ELF-1 (cell line): ENCODE data around the gene CA7.
A peak's percentile ranks its signal among the peaks of the same experiment; 100 is the strongest.
"Not testable (repeated sequence)": the region's sequence is repeated elsewhere in the genome, so short reads cannot be mapped to it uniquely, and the experiment has no call there.

Experiments used
- DNase-seq: peaks from one replicate; pipeline ENCODE4 v3.0.0-alpha.2; 2016; ENCODE audit warnings: low read depth, low spot score

CA7 gene

GRCh38 chr16:66896682-66897081, 52.5 kb downstream of the CA7 start:
- not testable (repeated sequence) for DNase-seq

DNA sequence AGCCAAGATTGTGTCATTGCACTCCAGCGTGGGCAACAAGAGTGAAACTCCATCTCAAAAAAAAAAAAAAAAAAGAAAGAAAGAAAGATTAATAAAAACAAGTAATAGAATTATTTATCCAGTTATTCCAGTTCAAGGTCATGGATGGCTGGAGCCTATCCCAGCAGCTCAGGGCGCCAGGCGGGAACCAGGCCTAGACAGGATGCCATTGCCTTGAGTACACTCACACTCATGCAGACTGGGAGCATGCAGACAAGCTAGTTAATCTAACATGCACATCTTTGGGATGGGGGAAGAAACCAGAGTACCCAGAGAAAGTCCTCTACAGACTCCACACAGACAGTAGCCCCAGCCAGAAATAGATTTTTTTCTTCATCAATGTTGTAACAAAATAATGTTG, 54.0 kb downstream of the CA7 start:
- no peak for DNase-seq

GRCh38 chr16:66898933-66899309, 54.7 kb downstream of the CA7 start:
- DNase-seq, result no peak

DNA sequence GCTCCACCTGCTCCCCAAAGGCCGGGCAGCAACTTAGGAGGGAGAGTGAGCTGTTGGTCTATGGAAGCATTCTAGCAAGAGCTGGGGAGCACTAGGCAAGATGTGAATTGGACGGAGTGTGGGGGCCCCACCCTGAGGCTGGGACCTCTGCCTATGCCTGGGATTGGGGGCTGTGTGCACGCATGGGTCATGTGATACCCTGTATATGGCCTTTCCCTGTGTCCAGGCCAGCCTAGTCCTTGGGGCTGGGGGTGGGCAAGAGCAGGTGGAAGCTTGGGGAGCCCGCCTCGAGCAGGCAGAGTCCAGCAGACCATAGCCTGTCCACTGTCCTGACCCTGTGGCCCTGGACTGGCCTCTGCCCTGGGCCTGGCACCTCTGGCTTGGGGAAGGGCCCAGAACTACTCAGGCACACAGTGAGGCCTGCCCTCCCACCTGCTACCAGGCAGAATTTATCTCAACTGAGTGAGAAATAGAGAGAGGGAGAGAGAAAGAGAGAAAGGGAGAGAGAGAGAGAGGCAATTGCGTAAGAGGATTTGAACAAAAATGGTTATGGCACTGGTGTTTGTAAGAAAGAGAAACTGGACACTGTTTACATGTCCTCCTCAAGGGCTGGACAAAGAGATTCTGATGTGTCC, 55.2 kb downstream of the CA7 start:
- DNase-seq, result no peak

- DNase-seq, result peak; percentile 51
Observed at GRCh38 chr16:66899945-66900710, 55.9 kb downstream of the CA7 start.

- DNase-seq, result no peak
Observed at GRCh38 chr16:66900721-66901441, 56.7 kb downstream of the CA7 start.

DNA sequence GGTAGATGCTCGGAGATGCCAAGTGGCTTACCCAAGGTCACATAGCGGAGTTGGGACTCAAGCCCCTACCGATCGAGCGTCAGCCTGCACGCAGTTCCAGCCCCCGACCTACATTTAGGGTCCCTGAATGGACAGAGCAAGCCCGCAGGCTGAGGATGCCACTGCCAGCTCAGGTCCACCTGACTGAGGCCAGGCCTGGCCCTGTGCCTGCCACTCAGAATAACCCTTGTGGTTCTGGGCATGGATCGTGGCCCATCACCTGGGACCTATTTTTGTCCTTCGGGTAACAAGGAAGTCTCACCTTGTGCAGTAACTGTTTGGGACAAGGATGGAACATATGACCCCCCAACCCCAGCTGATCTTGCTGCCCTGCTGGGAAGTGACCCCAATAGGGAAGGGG, 57.4 kb downstream of the CA7 start:
- DNase-seq, result no peak

DNA sequence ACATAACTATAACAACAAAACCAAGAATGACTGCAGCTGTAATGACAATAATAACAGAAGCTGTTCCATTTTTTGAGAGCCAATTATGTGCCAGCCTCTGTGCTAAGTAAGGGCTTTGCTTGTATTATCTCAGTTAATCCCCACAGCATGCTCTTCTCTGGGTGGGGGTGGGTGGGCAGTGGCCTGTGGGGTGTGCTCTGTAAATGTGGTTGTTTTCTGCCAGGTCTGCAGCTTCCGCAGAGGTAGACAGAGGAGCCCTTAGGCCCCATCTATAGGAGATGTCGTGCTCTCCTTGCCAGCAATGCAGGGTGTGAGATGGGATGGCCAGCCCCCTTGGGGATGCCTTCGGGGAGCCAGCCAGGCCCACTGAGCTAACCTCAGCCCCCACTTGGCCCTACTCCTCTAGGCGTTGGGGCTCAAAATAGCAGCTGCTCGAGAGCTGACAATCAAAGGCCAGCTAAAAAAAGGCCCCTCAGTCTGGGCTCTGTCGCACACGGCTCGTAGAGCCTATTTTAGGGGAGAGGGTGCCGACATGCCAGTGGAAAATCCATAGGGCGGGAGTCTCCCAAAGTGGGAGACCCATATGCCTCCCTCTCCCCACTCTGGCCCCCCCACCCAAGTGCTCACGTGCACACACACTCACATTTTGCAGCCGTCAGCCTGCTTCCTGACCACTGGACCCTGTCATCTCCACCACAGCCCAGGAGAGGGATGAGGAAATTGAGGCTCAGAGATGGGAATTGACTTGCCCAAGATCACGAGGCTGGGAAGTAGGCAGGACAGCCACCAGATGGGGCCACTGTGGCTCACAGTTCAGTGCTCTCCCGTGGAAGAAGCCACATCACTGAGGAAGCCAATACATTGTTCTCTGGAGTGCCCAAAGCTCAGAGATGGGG, 58.7 kb downstream of the CA7 start:
- DNase-seq, result no peak
